Activated T-cell treated with anti-CD3 and anti-CD28 coated beads for 4 hours (primary cell): ENCODE measurements around the gene TBC1D8.

Experiments used
- DNase-seq: peaks from one replicate; pipeline ENCODE4 v3.0.0-alpha.2; 2020

The TBC1D8 gene

GRCh38 chr2:100974712-100975520 is 176.3 kb downstream of the TBC1D8 start:
- no peak for DNase-seq

GRCh38 chr2:100972452-100972851 is 178.7 kb downstream of the TBC1D8 start:
- no peak for DNase-seq

GRCh38 chr2:100971221-100971620 is 180.0 kb downstream of the TBC1D8 start:
- DNase-seq, result no peak

- no peak for DNase-seq
Observed at GRCh38 chr2:100969998-100970397, 181.2 kb downstream of the TBC1D8 start.

GRCh38 chr2:100968146-100969145 is 182.7 kb downstream of the TBC1D8 start:
- no peak for DNase-seq

GRCh38 chr2:100967716-100968115 is 183.5 kb downstream of the TBC1D8 start:
- no peak for DNase-seq

GRCh38 chr2:100965596-100965995 is 185.6 kb downstream of the TBC1D8 start:
- DNase-seq, result no peak

- no peak for DNase-seq
Observed at GRCh38 chr2:100964681-100965169, 186.5 kb downstream of the TBC1D8 start.

- no peak for DNase-seq
Observed at GRCh38 chr2:100964222-100964621, 187.0 kb downstream of the TBC1D8 start.

GRCh38 chr2:100963026-100963375 is 188.2 kb downstream of the TBC1D8 start:
- no peak for DNase-seq

GRCh38 chr2:100962366-100963025 is 188.7 kb downstream of the TBC1D8 start:
- DNase-seq, result no peak

- no peak for DNase-seq
Observed at GRCh38 chr2:100960688-100961087, 190.5 kb downstream of the TBC1D8 start.

GRCh38 chr2:100959225-100959880 is 191.8 kb downstream of the TBC1D8 start:
- DNase-seq, result no peak

- no peak for DNase-seq
Observed at GRCh38 chr2:100957996-100958653, 193.1 kb downstream of the TBC1D8 start.
